NCI-H2227 (cell line): ENCODE measurements around the gene HUS1.
"Not testable (repeated sequence)": the region's sequence is repeated elsewhere in the genome, so short reads cannot be mapped to it uniquely, and the experiment has no call there.

Source experiments
- DNase-seq: peaks from one replicate; lab custom pipeline; 2025; ENCODE audit not compliant: unreplicated experiment; lab: John Stamatoyannopoulos, UW

Gene HUS1

GRCh38 chr7:47980648-47981047, 1.2 kb upstream of the HUS1 start:
- DNase-seq: not testable (repeated sequence)

GRCh38 chr7:47979832-47980181, 392 bp upstream of the HUS1 start:
- no peak for DNase-seq

DNA sequence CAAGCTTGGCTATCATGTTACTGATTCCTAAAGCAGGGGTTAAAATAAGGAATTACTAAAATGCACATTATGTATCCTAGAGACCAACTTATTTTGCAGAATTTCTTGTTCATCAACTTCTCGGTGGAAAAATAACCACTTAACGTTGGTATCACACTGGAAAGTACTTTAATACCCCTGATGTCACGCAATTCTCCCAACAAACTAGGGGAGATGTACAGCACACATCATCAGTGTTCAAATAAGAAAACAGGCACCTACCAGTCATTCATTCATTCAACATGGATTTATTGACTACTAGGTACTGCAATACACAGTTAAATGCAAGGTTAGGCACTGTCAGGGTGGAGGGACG, 648 bp downstream of the HUS1 start:
- no peak for DNase-seq

DNA sequence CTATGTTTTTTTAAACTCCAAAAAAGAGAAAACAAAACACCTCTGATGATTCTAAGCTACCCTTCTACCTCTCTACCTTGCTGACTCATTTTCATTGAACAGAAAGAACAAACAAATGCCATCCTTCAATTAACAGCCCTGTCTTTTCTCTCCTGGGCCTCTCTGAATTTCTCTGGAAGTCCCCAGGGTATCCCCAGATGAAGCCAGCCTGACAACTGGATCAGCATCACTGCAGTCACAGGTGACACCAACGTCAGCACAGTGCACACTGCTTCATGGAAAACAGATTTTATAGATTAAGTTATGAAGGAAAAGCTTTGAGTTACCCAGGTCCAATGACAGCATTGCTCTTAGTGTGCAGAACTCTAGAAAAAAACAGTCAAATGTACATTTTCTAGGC, 5.7 kb downstream of the HUS1 start:
- no peak for DNase-seq

DNA sequence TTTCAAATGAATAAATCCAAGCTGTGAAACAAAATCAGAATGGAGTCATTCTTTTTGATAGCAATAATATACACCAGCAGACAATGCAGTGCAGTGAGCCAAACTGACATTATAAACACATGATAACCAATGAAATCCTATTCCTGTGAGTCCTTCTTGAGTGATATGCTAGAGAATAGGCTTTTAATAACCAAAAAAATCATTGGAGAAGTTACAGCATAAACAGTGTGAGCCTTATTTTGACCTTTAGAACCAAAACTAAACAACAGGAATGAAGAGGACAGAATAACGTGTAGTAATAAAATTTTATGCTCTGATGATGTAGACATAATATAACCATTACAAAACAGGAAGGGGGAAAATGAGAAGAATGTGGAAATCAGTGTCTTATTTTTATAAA, 8.7 kb downstream of the HUS1 start:
- DNase-seq: no peak

GRCh38 chr7:47968847-47969774, 10.3 kb downstream of the HUS1 start:
- peak; percentile 67 for DNase-seq

- DNase-seq: no peak
Observed at GRCh38 chr7:47967708-47968107, 11.7 kb downstream of the HUS1 start.

GRCh38 chr7:47967123-47967522, 12.3 kb downstream of the HUS1 start:
- no peak for DNase-seq

DNA sequence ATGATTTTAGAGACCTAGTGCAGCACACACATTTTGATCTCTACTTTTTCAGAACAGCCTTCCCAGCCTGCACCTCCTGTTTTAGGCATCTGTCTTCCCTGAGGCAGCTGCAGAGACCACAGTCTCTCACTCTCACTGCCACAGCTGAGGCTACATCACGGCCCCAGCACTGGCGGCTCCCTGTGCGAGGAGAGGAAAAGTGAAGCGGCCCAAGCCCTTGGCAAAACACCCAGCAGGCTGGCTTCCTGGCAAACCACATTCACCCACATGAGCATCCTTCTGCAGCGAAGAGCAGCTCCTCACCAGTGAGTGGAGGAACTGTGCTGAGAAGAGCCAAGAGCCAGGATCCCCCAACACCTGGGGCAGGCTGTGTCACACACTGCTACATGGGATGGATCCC, 14.0 kb downstream of the HUS1 start:
- no peak for DNase-seq

- DNase-seq: no peak
Observed at GRCh38 chr7:47962262-47962661, 17.2 kb downstream of the HUS1 start.

DNA sequence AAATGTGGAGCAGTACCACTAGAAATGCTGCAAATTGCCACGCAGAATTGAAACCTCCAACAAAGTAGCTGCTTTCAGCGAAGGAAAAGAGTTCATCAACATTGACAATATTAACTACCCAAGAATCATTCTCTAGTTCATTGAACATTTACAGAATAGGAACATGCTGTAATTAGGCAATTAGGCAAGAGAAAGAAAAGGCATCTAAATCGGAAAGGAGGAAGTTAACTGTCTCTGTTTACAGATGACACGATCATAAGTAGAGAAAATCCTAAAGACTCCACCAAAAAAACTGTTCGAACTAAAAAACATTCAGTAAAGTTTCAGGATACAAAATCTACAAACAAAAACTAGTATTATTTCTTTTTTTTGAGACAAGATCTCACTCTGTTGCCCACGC, 22.3 kb downstream of the HUS1 start:
- DNase-seq: no peak

GRCh38 chr7:47956220-47956619, 23.2 kb downstream of the HUS1 start:
- no peak for DNase-seq

- no peak for DNase-seq
Observed at GRCh38 chr7:47954231-47954911, 25.0 kb downstream of the HUS1 start.

GRCh38 chr7:47953822-47954221, 25.6 kb downstream of the HUS1 start:
- DNase-seq: no peak

DNA sequence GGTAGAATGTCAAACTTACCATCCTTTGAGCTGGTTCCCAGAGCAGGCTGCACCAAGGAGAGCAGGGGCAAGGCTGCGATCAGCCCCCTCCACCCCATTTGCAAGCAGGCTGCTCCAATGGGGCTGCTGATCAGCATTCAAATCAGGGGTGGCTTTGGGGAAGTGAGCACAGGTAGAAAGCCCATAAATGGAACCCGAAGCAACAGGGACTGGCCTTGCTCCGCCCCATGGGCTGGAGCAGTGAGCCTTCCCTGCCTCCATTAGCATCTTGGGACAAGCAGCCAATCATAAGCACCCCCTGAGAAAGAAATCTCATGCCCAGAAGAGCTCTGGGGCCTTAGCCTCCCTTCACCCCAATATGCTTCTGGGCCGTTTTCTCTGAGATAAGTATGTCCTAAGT, 27.2 kb downstream of the HUS1 start:
- DNase-seq: no peak

DNA sequence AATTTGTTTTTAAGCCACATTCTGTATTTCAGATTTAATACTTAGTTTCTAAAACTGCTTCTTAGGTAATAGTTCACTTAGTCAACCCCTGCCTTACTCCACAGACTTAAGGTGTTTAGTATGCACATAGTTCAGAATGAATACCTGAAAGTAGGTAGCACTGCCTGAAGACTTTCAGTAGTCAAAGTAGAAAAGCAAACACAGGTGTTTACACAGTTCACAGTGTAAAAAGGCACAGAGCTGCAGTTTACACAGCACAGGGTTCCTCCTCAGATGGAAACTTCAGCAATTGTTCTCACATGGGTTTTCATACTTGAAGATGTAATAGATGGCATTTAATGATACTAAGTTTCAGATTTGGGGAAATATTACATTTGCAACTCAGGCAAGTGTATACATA, 28.0 kb downstream of the HUS1 start:
- DNase-seq: no peak

GRCh38 chr7:47950714-47951113, 28.7 kb downstream of the HUS1 start:
- no peak for DNase-seq

DNA sequence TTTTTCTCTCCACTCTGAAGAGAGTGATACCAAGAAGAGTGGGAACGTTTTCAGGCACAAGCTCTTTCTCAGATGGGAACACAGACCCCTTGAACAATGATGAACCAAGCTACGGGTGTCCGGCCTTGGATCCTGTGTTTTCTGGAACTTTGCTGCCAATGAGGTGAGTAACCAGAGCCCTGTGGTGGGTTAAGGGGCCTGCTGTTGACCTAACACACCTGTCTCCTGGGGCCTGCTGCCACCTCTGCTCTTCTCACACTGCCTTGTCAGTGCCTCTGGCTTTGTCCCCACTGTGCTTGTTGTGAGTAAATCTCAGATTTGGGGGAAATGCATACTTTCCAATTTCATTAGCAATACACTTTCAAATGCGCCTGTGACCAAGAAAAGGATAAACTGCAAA, 29.7 kb downstream of the HUS1 start:
- DNase-seq: no peak

GRCh38 chr7:47948141-47948790, 31.1 kb downstream of the HUS1 start, which contains the start of gene PKD1L1:
Gene PKD1L1, minus strand, starts transcription at chr7:47948466. Its CDS starts 26 bp downstream, at chr7:47948440.
- DNase-seq: no peak

DNA sequence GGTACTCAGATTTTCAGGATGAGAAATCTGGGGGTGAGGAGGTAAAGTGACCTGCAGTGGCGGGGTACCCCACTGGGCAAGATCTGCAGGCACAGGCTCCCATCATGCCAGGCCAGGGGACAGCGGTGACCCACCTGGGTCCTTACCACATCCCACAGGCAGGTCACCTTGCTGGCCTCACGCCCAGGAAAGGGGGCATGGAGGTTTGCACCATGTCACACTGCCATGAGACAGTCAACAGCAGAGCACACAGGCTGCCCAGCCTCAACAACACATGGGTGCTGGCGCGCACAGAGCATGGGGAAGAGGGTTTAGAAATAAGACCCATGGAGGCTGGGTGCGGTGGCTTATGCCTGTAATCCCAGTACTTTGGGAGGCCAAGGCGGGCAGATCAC, 32.1 kb downstream of the HUS1 start:
- DNase-seq: no peak

- no peak for DNase-seq
Observed at GRCh38 chr7:47946581-47947354, 32.6 kb downstream of the HUS1 start.
